ENCODE measurements around the gene TAS2R14. TPM values are rescaled to one million over a fixed set of nuclear protein-coding genes. Genes with fewer than 3 reads are reported as not detected.

Gene TAS2R14, protein sequence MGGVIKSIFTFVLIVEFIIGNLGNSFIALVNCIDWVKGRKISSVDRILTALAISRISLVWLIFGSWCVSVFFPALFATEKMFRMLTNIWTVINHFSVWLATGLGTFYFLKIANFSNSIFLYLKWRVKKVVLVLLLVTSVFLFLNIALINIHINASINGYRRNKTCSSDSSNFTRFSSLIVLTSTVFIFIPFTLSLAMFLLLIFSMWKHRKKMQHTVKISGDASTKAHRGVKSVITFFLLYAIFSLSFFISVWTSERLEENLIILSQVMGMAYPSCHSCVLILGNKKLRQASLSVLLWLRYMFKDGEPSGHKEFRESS
- total RNA-seq = 1.7 and 2.0 TPM in 2 replicates

DNA sequence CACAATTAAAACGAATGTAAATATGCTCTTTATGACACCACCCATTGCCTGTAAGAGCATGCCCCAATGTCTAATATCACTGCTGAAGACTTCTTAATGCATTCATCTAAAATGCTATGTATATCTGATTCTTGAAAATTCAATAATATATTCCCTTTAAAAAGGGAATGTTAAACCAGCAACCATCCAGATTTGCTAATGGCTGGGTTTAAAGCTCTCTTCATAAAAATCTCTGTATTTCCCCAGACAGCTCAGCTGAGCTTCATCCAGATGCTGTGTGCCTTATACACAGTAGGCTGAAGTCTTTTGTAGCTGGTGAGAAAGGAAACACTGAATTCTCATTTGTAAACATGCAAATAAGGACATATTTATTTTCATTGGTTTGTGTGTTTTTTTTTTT lies at the start of gene TAS2R14:
Gene TAS2R14, minus strand, starts transcription at position 101 of the 400 bp plus-strand sequence. Its CDS starts 56 bp downstream, at position 45.

DNA sequence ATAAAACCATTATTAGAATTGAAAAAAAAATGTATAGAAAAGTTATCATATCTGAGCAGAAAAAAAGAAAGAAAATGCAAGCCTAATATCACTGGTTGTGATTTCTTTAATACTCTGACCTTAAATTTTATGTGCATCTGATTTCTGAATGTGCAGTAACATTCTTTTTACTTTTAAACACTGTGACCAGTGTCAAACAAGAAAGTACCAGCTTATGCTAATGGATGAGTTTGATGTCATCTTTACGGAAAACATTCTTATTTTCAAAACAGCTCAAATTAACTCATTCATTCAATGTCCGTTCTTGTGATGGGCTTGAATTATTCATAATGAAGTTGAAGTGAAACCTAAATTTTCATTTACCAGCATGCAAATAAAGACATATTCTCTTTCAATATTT lies 47.7 kb upstream of the TAS2R14 start, which contains the start of gene TAS2R50:
Gene TAS2R50, minus strand, starts transcription at position 101 of the 400 bp plus-strand sequence. Its CDS starts 52 bp downstream, at position 49.

DNA sequence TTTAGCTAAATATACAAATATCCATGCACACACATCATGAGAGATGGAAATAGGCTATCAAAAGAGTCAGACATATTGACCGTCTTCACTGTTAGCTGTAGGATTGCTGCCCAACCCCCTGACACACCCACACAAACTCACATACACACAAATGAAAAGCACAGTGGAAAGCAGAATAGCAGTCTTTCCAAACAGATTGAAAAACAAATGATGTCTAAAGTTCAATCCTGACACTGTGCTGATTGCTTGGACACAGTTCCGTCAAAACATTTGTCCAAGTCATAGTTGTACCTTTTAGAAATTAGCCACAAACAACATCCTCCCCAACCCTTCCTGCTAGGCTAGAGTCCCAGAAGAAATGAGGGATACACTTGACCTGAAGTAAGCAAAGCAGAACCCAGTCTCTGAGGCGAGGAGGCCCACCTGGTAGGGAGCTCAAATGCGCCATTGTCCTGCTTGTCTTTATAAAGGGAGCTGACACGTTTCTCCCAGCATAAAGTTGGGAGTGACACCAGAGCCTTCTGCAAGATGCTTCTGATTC lies 10.2 kb downstream of the TAS2R14 start, which contains the start of gene PRH2:
Gene PRH2, plus strand, starts transcription at position 491 of the 541 bp plus-strand sequence. Its CDS starts 38 bp downstream, at position 529.

DNA sequence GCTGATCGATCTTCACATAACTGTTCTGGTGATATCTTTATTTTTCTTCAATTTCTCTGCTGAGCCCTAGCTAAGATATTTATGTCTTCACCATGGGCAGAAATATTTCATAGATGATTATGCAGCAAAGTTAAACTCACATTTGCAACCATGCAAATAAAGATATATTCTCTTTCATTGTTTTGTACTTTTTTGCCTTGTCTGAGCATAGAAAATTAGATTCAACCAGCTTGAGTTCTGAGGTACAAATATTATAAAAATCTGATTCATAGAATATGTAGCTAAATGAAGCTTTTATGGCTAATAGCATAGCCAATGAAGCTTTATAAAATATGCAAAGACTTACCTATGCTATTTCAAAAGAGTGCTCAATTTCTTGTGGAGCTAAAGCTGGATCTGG lies 29.6 kb downstream of the TAS2R14 start, which contains the start of gene TAS2R13:
Gene TAS2R13, minus strand, starts transcription at position 101 of the 400 bp plus-strand sequence. CDS start 264 bp downstream, outside the sequence.

Other genes starting within 250 kb of the TAS2R14 start
- gene YBX3, start 215.9 kb downstream of the TAS2R14 start, total RNA-seq = 72.3 and 86.2 TPM in 2 replicates
- gene TAS2R7, start 136.6 kb downstream of the TAS2R14 start, total RNA-seq = not detected in 2 replicates
- gene TAS2R8, start 132.0 kb downstream of the TAS2R14 start, total RNA-seq = 0.26 TPM in 1 of 2 replicates, not detected in the other
- gene TAS2R9, start 129.1 kb downstream of the TAS2R14 start, total RNA-seq = 0.09 and 0.16 TPM in 2 replicates
- gene TAS2R10, start 112.9 kb downstream of the TAS2R14 start, total RNA-seq = 0.60 and 1.3 TPM in 2 replicates
- 0.32 and 0.60 TPM in 2 replicates for gene PRR4, start 89.8 kb downstream of the TAS2R14 start, total RNA-seq
- gene PRH1, start 55.0 kb downstream of the TAS2R14 start, total RNA-seq = 15.9 and 21.0 TPM in 2 replicates
- 0.69 and 0.95 TPM in 2 replicates for gene TAS2R13, start 29.7 kb downstream of the TAS2R14 start, total RNA-seq
- gene PRH2, start 10.0 kb downstream of the TAS2R14 start, total RNA-seq = 0.63 TPM in 1 of 2 replicates, not detected in the other
- 1.5 and 1.7 TPM in 2 replicates for gene TAS2R50, start 47.6 kb upstream of the TAS2R14 start, total RNA-seq
- 1.6 and 2.5 TPM in 2 replicates for gene TAS2R20, start 59.0 kb upstream of the TAS2R14 start, total RNA-seq
- 3.9 and 4.6 TPM in 2 replicates for gene TAS2R19, start 83.4 kb upstream of the TAS2R14 start, total RNA-seq
- gene TAS2R31, start 92.1 kb upstream of the TAS2R14 start, total RNA-seq = 1.6 and 3.0 TPM in 2 replicates
- 1.2 and 1.7 TPM in 2 replicates for gene TAS2R46, start 123.0 kb upstream of the TAS2R14 start, total RNA-seq
- gene TAS2R43, start 153.1 kb upstream of the TAS2R14 start, total RNA-seq = 0.63 and 1.0 TPM in 2 replicates
- 2.2 and 3.5 TPM in 2 replicates for gene TAS2R30, start 195.4 kb upstream of the TAS2R14 start, total RNA-seq
- 2.7 and 3.9 TPM in 2 replicates for gene SMIM10L1, start 231.9 kb upstream of the TAS2R14 start, total RNA-seq
- gene TAS2R42, start 247.7 kb upstream of the TAS2R14 start, total RNA-seq = not detected in 2 replicates